Keratinocyte (primary cell): Measurements from ENCODE around the gene DNHD1. TPM values are rescaled to one million over a fixed set of nuclear protein-coding genes. Genes with fewer than 3 reads are reported as not detected.

Experiments used
- DNase-seq: peaks from one replicate; pipeline ENCODE4 v3.0.0-alpha.2; 2011; ENCODE audit warnings: low read depth, missing footprints, low spot score
- FAIRE-seq: peaks from 2 replicates; lab custom pipeline; 2011; peaks lifted over from hg19 to GRCh38; lab: Jason Lieb, UNC
- H2AFZ ChIP-seq: 2 replicates; pipeline ENCODE4 v1.6.0; 2012; ENCODE audit warnings: low read length, control low read depth, inconsistent platforms; ENCODE audit not compliant: control insufficient read depth
- H3K27ac ChIP-seq: 2 replicates; pipeline ENCODE4 v1.5.1; 2011; ENCODE audit warnings: low read length; ENCODE audit not compliant: control insufficient read depth, insufficient read depth
- H3K27me3 ChIP-seq: 3 replicates; pipeline ENCODE4 v1.6.0; 2011; ENCODE audit warnings: low read length; ENCODE audit not compliant: control insufficient read depth, insufficient read depth; ENCODE audit errors: extremely low read depth
- H3K36me3 ChIP-seq, 2 experiments: 2 replicates in 1 of 2; 3 replicates in 1 of 2; pipeline ENCODE4 v1.5.1; 2011; ENCODE audit warnings: low read length in 2 of 2, mild to moderate bottlenecking in 1 of 2; ENCODE audit not compliant: control insufficient read depth in 2 of 2, insufficient read depth in 2 of 2; ENCODE audit errors: extremely low read depth in 1 of 2
- H3K4me1 ChIP-seq: 3 replicates; pipeline ENCODE4 v1.5.1; 2011; ENCODE audit warnings: low read length; ENCODE audit not compliant: control insufficient read depth, insufficient read depth; ENCODE audit errors: extremely low read depth
- H3K4me2 ChIP-seq: 3 replicates; pipeline ENCODE4 v1.6.0; 2011; ENCODE audit warnings: low read depth, low read length; ENCODE audit not compliant: control insufficient read depth, insufficient read depth; ENCODE audit errors: extremely low read depth
- H3K4me3 ChIP-seq, 3 experiments: fragments of 200-600 bp in 1 of 3; sonication (generic) in 1 of 3; 2 replicates in 2 of 3; 3 replicates in 1 of 3; pipeline ENCODE4 v1.5.1; 2011 to 2016; ENCODE audit warnings: low read length in 3 of 3, mild to moderate bottlenecking in 3 of 3, control low read depth in 2 of 3, inconsistent platforms in 1 of 3, low read depth in 1 of 3, mixed read lengths in 1 of 3, mixed run types in 1 of 3, moderate library complexity in 1 of 3; ENCODE audit not compliant: control insufficient read depth in 2 of 3, insufficient read depth in 2 of 3; ENCODE audit errors: extremely low read depth in 1 of 3
- H3K79me2 ChIP-seq: 2 replicates; pipeline ENCODE4 v1.6.0; 2012; ENCODE audit warnings: low read length; ENCODE audit not compliant: control insufficient read depth, insufficient read depth
- H3K9ac ChIP-seq: 3 replicates; pipeline ENCODE4 v1.6.0; 2011; ENCODE audit warnings: low read length; ENCODE audit not compliant: control insufficient read depth, insufficient read depth; ENCODE audit errors: extremely low read depth
- H3K9me1 ChIP-seq: 3 replicates; pipeline ENCODE4 v1.6.0; 2011; ENCODE audit warnings: low read length; ENCODE audit not compliant: control insufficient read depth, insufficient read depth; ENCODE audit errors: extremely low read depth
- H3K9me3 ChIP-seq: 2 replicates; pipeline ENCODE4 v1.5.1; 2012; ENCODE audit warnings: low read depth, low read length; ENCODE audit not compliant: control insufficient read depth
- H4K20me1 ChIP-seq: 3 replicates; pipeline ENCODE4 v1.6.0; 2011; ENCODE audit warnings: low read length; ENCODE audit not compliant: control insufficient read depth, insufficient read depth; ENCODE audit errors: extremely low read depth
- CTCF ChIP-seq, 3 experiments: IDR thresholded peaks in 1 of 3; conservative IDR thresholded peaks in 1 of 3; optimal IDR thresholded peaks in 1 of 3; 2 replicates in 2 of 3; 3 replicates in 1 of 3; pipeline versions ENCODE3 to v1.5.1; 2011; ENCODE audit warnings: low read length in 3 of 3, mild to moderate bottlenecking in 3 of 3, moderate library complexity in 2 of 3, control low read depth in 1 of 3, inconsistent platforms in 1 of 3; ENCODE audit not compliant: insufficient read depth in 2 of 3; ENCODE audit errors: extremely low read depth in 1 of 3
- EZH2 ChIP-seq: IDR thresholded peaks from one replicate; pipeline ENCODE4 v1.6.1; 2012; ENCODE audit warnings: inconsistent platforms, mild to moderate bottlenecking, low read length, moderate library complexity
- dilution Hi-C: fragments of 300-500 bp; cut with MboI; formaldehyde crosslinking; loops from one replicate; pipeline ENCODE4 v1.7.0; 2020; ENCODE audit warnings: low sequenced_read_pairs; ENCODE audit not compliant: extremely low pct_ligation_motif_present
- polyA plus RNA-seq, 5 experiments: library from polyadenylated mRNA; depleted of rRNA in 3 of 5; stranded (reverse) in 3 of 5; stranded (forward) in 1 of 5; unstranded in 1 of 5; fragments of >200 nt; gene quantifications; 1 replicate in 1 of 5; 2 replicates in 3 of 5; 3 replicates in 1 of 5; pipeline versions ENCODE4 v1.2.1 to v1.2.3, GENCODE V29; 2011 to 2012; ENCODE audit warnings: missing spikeins in 2 of 5, low read depth in 1 of 5, low replicate concordance in 1 of 5

DNHD1 gene
- polyA plus RNA-seq, 1 donor (not counting 4 experiments of a cell fraction or from before 2014, with no cell fraction given) = 2.9 TPM

GRCh38 chr11:6568191-6568918 lies 71.3 kb downstream of the DNHD1 start:
- Histone ChIP-seq H3K4me3 (no peak overlapping the region), H3K9me3 (no peaks in the 10 kb centered on the region), H3K36me3 (peaks cover 0 to 1% of the 10 kb centered on the region in 2 experiments), H4K20me1 (no peaks in the 10 kb centered on the region), H3K4me1 (peaks cover 5% of the 10 kb centered on the region), H2AFZ (no peak overlapping the region), H3K4me2 (no peak overlapping the region), H3K27ac (no peak overlapping the region), H3K9ac (no peak overlapping the region), H3K27me3 (no peaks in the 10 kb centered on the region), H3K9me1 (no peaks in the 10 kb centered on the region), H3K79me2 (no peaks in the 10 kb centered on the region)
- dilution Hi-C loops = no loop called here
- no peak for DNase-seq
- FAIRE-seq = peak; percentile 48
- TF ChIP-seq CTCF (optimal IDR thresholded peaks at IDR 0.05 in 1 of 3, IDR thresholded peaks at IDR 0.05 in 1 of 3, conservative IDR thresholded peaks at IDR 0.05 in 1 of 3; ENCODE audit: extremely low read depth in 1 of 3, insufficient read depth in 2 of 3, low read length in 3 of 3) (no peak), EZH2 (no peak)

GRCh38 chr11:6569706-6570105 lies 72.6 kb downstream of the DNHD1 start:
- H3K9ac ChIP-seq = no peak overlapping the region
- no peak overlapping the region for H2AFZ ChIP-seq
- no peak overlapping the region for H3K4me2 ChIP-seq
- H3K36me3 ChIP-seq = peaks cover 0 to 1% of the 10 kb centered on the region in 2 experiments
- H3K27ac ChIP-seq = no peak overlapping the region
- no peaks in the 10 kb centered on the region for H3K9me3 ChIP-seq
- dilution Hi-C loops = no loop called here
- no peaks in the 10 kb centered on the region for H3K9me1 ChIP-seq
- TF ChIP-seq CTCF (optimal IDR thresholded peaks at IDR 0.05 in 1 of 3, IDR thresholded peaks at IDR 0.05 in 1 of 3, conservative IDR thresholded peaks at IDR 0.05 in 1 of 3; ENCODE audit: extremely low read depth in 1 of 3, insufficient read depth in 2 of 3, low read length in 3 of 3) (no peak), EZH2 (no peak)
- FAIRE-seq (no peak), DNase-seq (no peak)
- H3K4me3 ChIP-seq = no peak overlapping the region
- H3K27me3 ChIP-seq = no peaks in the 10 kb centered on the region
- peaks cover 5% of the 10 kb centered on the region for H3K4me1 ChIP-seq
- H3K79me2 ChIP-seq = no peaks in the 10 kb centered on the region
- no peaks in the 10 kb centered on the region for H4K20me1 ChIP-seq
